ENCODE measurements around the gene DOCK7. TPM values are rescaled to one million over a fixed set of nuclear protein-coding genes. Genes with fewer than 3 reads are reported as not detected.

DOCK7 gene
- total RNA-seq, 4 donors from 2014 or later = 48.6 to 182 (median 92.9) TPM

DNA sequence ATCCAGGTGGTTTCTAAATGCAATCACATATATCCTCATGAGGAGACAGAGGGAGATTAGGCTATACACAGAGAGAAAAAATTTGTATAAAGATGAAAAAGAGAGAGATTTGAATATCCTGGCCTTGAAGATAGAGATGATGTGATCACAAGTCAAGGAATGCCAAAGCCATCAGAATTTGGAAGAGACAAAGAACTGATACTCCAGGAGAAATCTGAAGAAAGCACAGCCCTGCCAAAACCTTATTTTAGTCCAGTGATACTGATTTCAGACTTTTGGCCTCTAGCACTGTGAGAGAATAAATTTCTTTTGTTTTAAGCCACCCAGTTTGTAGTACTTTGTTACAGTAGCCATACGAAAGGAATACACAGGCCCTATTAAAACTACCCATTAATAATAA is 33.4 kb downstream of the DOCK7 start:
- DNase-seq (ENCODE audit: low spot score in 2 of 2) = no peak
- 44 to 50% methylated on average over 1 of the region's 1 CpG for WGBS, 2 donors
- Histone ChIP-seq H3K27ac (no peak overlapping the region), H3K27me3 (no peaks in the 10 kb centered on the region), H3K36me3 (peaks cover 0 to 16% (median 0%) of the 10 kb centered on the region in 3 donors), H3K4me3 (no peak overlapping the region), H3K4me1 (peaks cover 0 to 19% (median 0%) of the 10 kb centered on the region in 4 donors), H3K9me3 (no peaks in the 10 kb centered on the region)
- TF ChIP-seq EP300 (IDR thresholded peaks at IDR 0.05) (no peak), POLR2A (IDR thresholded peaks at IDR 0.05) (no peak)
- TF ChIP-seq, protein P1, sequence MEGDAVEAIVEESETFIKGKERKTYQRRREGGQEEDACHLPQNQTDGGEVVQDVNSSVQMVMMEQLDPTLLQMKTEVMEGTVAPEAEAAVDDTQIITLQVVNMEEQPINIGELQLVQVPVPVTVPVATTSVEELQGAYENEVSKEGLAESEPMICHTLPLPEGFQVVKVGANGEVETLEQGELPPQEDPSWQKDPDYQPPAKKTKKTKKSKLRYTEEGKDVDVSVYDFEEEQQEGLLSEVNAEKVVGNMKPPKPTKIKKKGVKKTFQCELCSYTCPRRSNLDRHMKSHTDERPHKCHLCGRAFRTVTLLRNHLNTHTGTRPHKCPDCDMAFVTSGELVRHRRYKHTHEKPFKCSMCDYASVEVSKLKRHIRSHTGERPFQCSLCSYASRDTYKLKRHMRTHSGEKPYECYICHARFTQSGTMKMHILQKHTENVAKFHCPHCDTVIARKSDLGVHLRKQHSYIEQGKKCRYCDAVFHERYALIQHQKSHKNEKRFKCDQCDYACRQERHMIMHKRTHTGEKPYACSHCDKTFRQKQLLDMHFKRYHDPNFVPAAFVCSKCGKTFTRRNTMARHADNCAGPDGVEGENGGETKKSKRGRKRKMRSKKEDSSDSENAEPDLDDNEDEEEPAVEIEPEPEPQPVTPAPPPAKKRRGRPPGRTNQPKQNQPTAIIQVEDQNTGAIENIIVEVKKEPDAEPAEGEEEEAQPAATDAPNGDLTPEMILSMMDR (IDR thresholded peaks at IDR 0.05) = no peak

DNA sequence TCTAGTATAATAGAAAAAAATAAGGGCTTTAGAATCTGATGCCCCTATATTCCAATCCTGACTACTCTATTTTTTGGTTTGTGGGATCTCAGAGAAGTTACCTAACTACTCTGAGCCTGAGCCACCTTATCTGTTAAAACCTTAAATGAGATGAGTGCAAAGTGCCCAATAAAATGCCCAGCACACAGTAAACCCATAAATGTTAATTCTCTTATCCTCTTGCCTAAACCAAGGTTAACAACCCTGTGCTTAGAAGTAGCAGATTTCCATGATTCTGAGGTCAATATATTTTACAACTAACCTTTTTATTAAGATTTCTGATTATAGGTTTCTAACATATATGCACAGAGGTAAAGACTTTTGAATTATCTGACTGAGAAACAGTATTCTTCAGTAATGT is 35.8 kb downstream of the DOCK7 start:
- Histone ChIP-seq H3K27me3 (no peaks in the 10 kb centered on the region), H3K9me3 (no peaks in the 10 kb centered on the region), H3K4me1 (peaks cover 0 to 19% (median 0%) of the 10 kb centered on the region in 4 donors), H3K4me3 (no peak overlapping the region), H3K36me3 (peaks cover 0 to 17% (median 0%) of the 10 kb centered on the region in 3 donors), H3K27ac (no peak overlapping the region)
- no peak for DNase-seq (ENCODE audit: low spot score in 2 of 2)
- TF ChIP-seq, protein P1 (IDR thresholded peaks at IDR 0.05) = no peak
- TF ChIP-seq POLR2A (IDR thresholded peaks at IDR 0.05) = no peak
- no peak for TF ChIP-seq EP300 (IDR thresholded peaks at IDR 0.05)

DNA sequence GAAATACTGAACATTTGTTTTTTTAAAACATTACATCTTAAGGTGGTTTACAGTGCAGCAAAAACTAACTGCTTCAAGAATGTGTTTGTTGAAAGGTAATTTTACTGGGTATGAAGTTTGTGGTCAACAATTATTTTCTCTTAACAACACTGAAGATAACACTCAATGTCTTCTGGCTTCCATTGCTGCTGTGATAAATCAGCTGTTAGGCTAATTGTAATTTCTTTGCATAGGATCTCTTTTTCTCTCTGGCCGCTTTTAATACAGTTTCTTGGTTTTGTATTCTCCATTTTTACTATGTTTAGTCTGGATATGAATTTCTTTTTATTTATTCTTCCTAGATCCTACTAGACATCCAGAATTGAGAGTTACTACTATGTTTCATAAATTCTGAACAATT is 44.9 kb downstream of the DOCK7 start:
- TF ChIP-seq POLR2A (IDR thresholded peaks at IDR 0.05) (no peak), EP300 (IDR thresholded peaks at IDR 0.05) (no peak)
- TF ChIP-seq, protein P1 (IDR thresholded peaks at IDR 0.05) = no peak
- Histone ChIP-seq H3K4me1 (no peaks in the 10 kb centered on the region), H3K27me3 (no peaks in the 10 kb centered on the region), H3K27ac (no peak overlapping the region), H3K9me3 (no peaks in the 10 kb centered on the region), H3K4me3 (no peak overlapping the region), H3K36me3 (peaks cover 0 to 76% (median 3%) of the 10 kb centered on the region in 3 donors)
- DNase-seq (ENCODE audit: low spot score in 2 of 2) = no peak
- 95 to 98% methylated on average over 1 of the region's 1 CpG for WGBS, 2 donors

DNA sequence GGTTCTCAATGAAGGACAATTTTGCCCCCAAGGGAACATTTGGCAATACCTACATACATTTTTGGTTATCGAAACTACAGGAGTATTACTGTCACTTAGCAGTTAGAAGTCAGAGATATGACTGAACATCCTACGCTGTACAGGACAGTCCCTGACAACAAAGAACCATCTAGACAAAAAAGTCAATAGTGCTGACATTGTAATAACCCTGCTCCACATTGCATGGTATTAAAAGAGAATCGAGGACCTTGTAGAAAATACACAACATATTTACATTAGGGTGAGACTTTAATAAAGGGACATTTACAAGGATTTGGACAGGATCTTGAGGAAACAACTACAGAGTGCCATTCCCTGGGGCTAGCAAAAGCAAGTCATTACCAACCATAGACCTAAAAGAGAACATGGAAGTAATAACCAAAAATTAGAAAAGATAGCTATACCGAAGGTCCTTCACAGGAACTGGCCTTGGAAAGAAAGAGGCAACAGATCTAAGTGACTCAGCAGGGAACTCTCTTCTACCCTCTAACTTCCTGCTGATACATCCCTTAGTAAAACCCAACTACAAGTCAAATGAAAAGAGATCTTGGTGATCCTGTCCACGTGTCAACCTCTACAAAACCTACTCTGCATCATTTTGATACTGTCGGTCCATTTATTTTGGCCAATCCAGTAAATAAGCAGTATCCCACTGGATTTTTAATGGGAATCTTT is 50.6 kb downstream of the DOCK7 start:
- Histone ChIP-seq H3K9me3 (peaks cover 0 to 8% (median 0%) of the 10 kb centered on the region in 4 donors), H3K27ac (no peak overlapping the region), H3K4me1 (no peaks in the 10 kb centered on the region), H3K27me3 (no peaks in the 10 kb centered on the region), H3K4me3 (no peak overlapping the region), H3K36me3 (peaks cover 0 to 74% (median 3%) of the 10 kb centered on the region in 3 donors)
- TF ChIP-seq POLR2A (IDR thresholded peaks at IDR 0.05) (no peak), EP300 (IDR thresholded peaks at IDR 0.05) (no peak)
- TF ChIP-seq, protein P1 (IDR thresholded peaks at IDR 0.05) = no peak
- DNase-seq (ENCODE audit: low spot score in 2 of 2) = no peak
- WGBS, 2 donors = 89 to 91% methylated on average over 6 of the region's 6 CpGs

DNA sequence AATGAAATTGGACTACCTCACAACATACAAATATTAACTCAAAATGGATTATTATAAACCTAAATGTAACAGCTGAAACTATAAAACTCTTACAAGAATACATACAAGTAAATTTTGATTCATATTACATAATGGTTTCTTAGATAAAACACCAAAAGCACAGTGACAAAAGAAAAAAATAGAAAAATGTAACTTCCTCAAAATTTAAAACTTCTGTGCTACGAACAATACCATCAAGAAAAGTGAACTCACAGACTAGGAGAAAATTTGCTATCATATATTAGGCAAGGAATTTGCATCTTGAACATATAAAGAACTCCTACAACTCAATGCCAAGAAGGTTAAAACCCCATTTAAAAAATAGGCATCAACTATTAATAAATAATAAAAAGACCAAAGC is 59.7 kb downstream of the DOCK7 start:
- H3K27ac ChIP-seq = no peak overlapping the region
- peaks cover 0 to 5% (median 0%) of the 10 kb centered on the region in 4 donors for H3K9me3 ChIP-seq
- no peaks in the 10 kb centered on the region for H3K27me3 ChIP-seq
- no peak for DNase-seq (ENCODE audit: low spot score in 2 of 2)
- 82 to 86% methylated on average over 1 of the region's 1 CpG for WGBS, 2 donors
- H3K36me3 ChIP-seq = peaks cover 0 to 49% (median 0%) of the 10 kb centered on the region in 3 donors
- TF ChIP-seq, protein P1 (IDR thresholded peaks at IDR 0.05) = no peak
- TF ChIP-seq EP300 (IDR thresholded peaks at IDR 0.05) (no peak), POLR2A (IDR thresholded peaks at IDR 0.05) (no peak)
- no peak overlapping the region for H3K4me3 ChIP-seq
- no peaks in the 10 kb centered on the region for H3K4me1 ChIP-seq
